NK-92 (cell line): ENCODE results near the gene COPS6.
A peak's percentile ranks its signal among the peaks of the same experiment; 100 is the strongest.

ENCODE experiments used
- DNase-seq: peaks from one replicate; lab custom pipeline; 2025; ENCODE audit not compliant: unreplicated experiment; lab: John Stamatoyannopoulos, UW

COPS6 gene

GRCh38 chr7:100101016-100101862 is 12.5 kb downstream of the COPS6 start, which contains the start of the genes AP4M1 and MCM7:
Gene AP4M1, plus strand, starts transcription at chr7:100101643. Its CDS starts 72 bp downstream, at chr7:100101715.
Gene MCM7, minus strand, starts transcription at chr7:100101397. Its CDS starts 103 bp downstream, at chr7:100101294.
- DNase-seq, result peak; percentile 80

GRCh38 chr7:100102950-100103840 is 14.4 kb downstream of the COPS6 start:
- no peak for DNase-seq

DNA sequence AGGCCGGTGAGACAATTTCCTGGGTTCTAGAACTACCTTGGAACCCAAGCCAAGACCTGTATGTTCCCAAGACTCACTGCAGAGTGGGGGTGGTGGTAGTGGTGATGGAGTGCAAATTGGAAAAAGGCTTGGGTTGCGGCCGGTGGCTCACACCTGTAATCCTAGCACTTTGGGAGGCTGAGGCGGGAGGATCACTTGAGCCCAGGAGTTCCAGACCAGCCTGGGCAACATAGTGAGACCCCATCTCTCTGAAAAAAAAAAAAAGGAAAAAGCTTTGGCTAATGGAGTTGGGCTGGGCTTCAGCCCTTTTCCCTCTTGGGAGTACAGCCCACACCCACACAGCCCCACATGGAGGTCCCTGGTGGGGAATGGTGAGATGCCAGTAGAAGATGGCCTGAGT is 16.8 kb downstream of the COPS6 start:
- no peak for DNase-seq

DNA sequence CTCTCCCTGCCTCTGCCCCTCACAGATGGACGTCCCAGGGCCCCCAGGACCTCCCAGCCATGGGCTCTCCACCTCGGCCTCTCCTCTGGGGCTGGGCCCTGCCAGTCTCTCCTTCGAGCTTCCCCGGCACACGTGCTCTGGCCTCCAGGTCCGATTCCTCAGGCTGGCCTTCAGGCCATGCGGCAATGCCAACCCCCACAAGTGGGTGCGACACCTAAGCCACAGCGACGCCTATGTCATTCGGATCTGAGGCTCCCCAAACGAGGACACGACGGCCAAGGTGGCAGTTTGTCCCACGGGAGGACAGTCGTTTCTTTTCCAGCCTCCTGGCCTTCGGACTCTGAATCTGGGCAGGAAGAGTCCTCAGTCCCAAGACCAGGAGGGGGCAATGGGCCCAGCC is 17.9 kb downstream of the COPS6 start:
- DNase-seq, result no peak

- DNase-seq, result no peak
Measured at GRCh38 chr7:100107125-100107737, 18.5 kb downstream of the COPS6 start.

DNA sequence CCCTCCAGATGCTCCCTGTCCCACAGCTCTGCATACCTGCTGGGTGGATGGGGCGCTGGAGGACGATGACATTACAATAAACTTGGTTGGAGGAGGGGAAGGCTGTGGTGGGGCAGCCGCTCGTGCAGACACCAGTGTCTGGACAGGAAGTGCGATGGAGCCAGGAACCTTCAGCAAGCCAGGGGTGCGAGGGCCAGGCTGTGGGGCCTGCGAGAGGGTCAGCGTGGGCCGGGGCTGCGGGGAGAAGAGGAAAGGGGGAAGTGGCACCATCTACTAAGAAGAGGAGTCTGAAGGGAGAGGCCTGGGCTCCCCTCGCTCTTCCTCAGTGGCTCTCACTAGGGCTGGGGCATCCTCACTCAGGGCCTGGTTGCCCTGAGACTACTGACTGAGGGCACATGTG is 19.1 kb downstream of the COPS6 start:
- DNase-seq, result no peak

DNA sequence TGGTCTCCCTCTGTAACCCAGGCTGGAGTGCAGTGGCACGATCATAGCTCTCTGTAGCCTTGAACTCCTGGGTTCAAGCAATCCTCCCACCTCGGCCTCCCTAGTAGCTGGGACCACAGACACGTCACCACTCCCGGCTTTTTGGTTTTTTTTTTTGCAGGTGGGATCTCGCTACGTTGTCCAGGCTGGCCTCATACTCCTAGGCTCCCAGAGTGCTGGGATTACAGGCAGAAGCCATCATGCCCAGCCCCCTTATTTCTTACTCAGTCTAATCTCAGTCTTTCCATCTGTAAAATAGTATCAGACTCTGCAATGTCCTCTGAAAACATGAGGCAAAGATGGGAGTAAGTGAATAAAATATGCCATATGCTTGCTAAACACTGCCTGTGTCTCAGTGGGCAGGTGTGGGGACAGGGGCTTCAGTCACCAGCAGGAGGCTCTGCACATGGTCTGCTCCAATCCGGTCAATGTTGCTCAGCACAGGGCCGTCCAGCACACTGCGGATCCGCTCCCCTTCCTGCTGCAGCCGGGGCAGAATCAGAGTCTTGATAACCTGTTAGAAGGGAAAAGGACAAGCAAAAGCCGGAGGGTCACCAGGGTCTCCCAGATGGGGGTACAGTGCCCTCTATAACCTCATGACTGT is 20.9 kb downstream of the COPS6 start:
- DNase-seq, result no peak

- no peak for DNase-seq
Measured at GRCh38 chr7:100111156-100111555, 22.4 kb downstream of the COPS6 start.

DNA sequence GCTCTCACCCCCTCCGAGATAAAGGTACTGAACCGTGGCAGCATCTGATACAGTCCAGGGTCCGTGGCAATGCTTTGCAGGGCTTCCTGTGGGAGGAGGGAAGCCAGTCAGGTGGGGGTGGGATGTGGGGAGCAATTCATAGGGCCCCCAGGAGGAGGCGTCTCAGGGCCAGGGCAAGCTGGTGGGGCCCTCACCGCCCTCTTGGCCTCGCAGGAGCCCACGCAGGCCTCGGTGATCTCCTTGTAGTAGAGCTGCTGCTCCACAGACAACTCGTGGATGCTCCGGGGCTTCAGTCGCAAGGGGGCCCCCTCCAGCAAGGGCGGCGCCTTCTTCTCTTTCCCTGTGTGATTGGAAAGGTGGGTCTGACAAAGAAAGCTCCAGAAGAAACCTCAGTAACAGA is 23.1 kb downstream of the COPS6 start:
- no peak for DNase-seq

DNA sequence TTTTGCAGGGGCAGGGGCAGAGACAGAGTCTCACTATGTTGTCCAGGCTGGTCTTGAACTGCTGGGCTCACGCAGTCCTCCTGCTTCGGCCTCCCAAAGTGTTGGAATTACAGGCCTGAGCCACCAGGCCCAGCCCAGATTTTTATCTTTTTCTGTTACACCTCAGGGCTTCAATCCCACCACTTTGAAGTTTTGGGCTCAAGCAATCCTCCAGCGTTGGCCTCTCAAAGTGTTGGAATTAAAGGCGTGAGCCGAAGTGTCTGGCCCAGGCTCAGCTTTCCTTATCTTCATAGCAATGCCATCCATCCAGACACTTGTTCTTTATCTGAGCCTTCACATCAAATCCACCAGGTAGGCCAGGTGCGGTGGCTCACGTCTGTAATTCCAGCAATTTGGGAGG is 26.3 kb downstream of the COPS6 start:
- no peak for DNase-seq

DNA sequence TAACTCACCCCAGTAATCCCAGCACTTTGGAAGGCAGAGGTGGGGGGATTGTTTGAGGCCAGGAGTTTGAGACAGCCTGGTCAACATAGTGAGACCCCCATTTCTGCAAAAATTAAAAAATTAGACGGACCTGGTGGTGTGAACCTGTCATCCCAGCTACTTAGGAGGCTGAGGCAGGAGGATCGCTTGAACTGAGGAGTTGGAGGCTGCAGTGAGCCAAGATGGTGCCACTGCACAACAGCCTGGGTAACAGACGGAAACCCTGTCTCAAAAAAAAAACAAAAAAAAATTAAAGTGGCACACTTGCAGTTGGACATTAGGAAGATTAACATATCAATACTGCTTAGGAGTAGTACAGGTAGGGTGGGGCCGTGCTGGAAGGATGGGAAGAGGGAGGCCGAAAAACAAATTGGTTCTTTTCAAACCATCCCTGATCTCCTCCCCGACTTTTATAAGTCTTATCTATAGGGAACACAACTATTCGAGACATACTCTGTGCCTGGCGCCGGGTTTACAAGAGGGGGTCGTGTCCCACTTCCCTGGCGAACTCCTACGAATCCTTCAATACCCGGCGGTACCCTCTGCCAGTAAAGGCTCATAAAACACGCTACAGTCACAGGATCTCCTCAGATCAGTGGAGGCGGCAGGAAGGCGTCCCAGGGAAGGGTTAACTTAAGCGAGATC is 29.8 kb downstream of the COPS6 start:
- no peak for DNase-seq

GRCh38 chr7:100119072-100119969 is 30.6 kb downstream of the COPS6 start, which contains the start of the genes CNPY4 and TAF6:
Gene CNPY4, plus strand, starts transcription at chr7:100119634. Its CDS starts 111 bp downstream, at chr7:100119745.
Gene TAF6, minus strand, starts transcription at chr7:100119358. Its CDS starts 5,149 bp downstream, at chr7:100114209.
- DNase-seq, result peak; percentile 66

GRCh38 chr7:100119970-100120732 is 31.4 kb downstream of the COPS6 start:
- DNase-seq, result no peak

- no peak for DNase-seq
Measured at GRCh38 chr7:100120733-100121036, 31.9 kb downstream of the COPS6 start.

DNA sequence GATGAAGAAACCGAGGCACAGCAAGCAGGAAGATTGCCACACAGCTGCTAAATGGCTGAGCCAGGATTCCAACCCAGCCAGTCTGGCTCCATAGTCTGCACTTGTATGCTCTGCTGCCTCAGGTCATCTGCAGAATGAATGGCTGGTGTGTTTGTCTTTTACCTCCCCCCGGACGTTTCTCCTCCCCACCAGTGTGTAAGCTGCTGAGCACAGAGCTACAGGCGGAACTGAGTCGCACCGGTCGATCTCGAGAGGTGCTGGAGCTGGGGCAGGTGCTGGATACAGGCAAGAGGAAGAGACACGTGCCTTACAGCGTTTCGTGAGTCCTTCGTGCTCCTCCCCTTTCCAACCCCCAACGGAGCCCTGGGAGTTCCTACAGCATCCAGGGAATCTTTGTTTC is 33.3 kb downstream of the COPS6 start:
- no peak for DNase-seq

DNA sequence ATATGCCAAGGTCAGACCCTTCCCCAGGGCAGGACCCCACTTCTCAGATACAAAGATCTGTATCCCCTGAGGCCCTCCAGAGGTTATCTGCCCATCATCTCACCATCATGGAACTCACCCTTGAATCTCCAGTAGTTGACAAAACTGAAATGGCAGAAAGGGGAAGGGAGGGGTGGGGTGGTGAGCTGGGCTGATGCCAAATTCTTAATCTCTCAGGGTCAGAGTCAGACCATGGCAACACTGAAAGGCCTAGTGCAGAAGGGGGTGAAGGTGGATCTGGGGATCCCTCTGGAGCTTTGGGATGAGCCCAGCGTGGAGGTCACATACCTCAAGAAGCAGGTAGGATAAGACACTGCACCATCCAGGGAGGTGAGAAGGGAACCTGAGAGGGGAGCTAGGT is 33.8 kb downstream of the COPS6 start:
- no peak for DNase-seq

DNA sequence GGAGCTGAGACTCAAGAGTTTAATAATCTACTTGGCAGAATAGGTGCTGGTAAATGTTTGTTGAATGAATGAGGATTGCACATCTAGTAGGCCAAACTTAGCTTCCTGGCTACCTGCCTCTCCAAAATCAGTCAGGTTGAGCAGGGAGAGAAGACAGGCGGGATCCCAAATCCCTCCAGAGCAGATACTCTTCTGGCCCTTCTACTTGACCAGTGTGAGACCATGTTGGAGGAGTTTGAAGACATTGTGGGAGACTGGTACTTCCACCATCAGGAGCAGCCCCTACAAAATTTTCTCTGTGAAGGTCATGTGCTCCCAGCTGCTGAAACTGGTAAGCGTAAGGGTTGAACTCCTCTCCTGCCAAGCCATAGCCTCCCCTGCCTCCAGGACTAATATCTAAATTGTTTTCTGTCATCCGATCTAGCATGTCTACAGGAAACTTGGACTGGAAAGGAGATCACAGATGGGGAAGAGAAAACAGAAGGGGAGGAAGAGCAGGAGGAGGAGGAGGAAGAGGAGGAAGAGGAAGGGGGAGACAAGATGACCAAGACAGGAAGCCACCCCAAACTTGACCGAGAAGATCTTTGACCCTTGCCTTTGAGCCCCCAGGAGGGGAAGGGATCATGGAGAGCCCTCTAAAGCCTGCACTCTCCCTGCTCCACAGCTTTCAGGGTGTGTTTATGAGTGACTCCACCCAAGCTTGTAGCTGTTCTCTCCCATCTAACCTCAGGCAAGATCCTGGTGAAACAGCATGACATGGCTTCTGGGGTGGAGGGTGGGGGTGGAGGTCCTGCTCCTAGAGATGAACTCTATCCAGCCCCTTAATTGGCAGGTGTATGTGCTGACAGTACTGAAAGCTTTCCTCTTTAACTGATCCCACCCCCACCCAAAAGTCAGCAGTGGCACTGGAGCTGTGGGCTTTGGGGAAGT is 35.8 kb downstream of the COPS6 start:
- no peak for DNase-seq
